PFSK-1 (cell line): ENCODE data around the gene FBXL19.
A peak's percentile ranks its signal among the peaks of the same experiment; 100 is the strongest.

Experiments
- FOXP2 ChIP-seq: optimal IDR thresholded peaks from 2 replicates; pipeline ENCODE3; 2011; ENCODE audit warnings: borderline replicate concordance, control low read depth, inconsistent platforms; ENCODE audit not compliant: insufficient read depth; ENCODE audit errors: extremely low read length, extremely low read depth
- POLR2AphosphoS5 ChIP-seq: IDR thresholded peaks from 2 replicates; pipeline ENCODE4 v1.6.1; 2012; ENCODE audit warnings: low read depth, mild to moderate bottlenecking, control low read depth, low read length, moderate library complexity
- SIN3A ChIP-seq: IDR thresholded peaks from 2 replicates; pipeline ENCODE4 v1.6.1; 2012; ENCODE audit warnings: mild to moderate bottlenecking, low read length, moderate library complexity, borderline replicate concordance; ENCODE audit not compliant: insufficient read depth
- TAF1 ChIP-seq: IDR thresholded peaks from 2 replicates; pipeline ENCODE4 v1.6.1; 2012; ENCODE audit warnings: low read length, control low read depth, borderline replicate concordance; ENCODE audit not compliant: insufficient read depth
- TF ChIP-seq, protein P1 (sequence below), 2 experiments: IDR thresholded peaks; 2 replicates each; pipeline versions ENCODE4 v1.6.1 to v1.8.0; 2011 to 2012; ENCODE audit warnings: low read depth in 2 of 2, low read length in 2 of 2, control low read depth in 1 of 2, inconsistent platforms in 1 of 2, mild to moderate bottlenecking in 1 of 2, moderate library complexity in 1 of 2; ENCODE audit not compliant: insufficient read depth in 1 of 2

FBXL19 gene

DNA sequence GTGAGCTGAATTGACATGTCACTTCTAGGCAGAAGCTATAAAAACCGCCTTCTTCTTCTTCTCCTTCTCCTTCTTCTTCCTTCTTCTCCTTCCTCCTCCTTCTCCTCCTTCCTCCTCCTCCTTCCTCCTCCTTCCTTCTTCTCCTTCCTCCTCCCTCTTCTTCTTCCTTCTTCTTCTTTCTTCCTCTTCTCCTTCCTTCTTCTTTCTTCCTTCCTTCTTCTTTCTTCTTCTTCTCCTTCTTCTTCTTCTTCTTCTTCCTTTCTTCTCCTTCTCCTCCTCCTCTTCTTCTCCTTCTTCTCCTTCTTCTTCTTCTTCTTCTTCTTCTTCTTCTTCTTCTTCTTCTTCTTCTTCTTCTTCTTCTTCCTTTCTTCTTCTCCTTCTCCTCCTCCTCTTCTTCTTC is 4.8 kb upstream of the FBXL19 start:
- TF ChIP-seq TAF1 (no peak), SIN3A (no peak), POLR2AphosphoS5 (no peak), FOXP2 (no peak)
- TF ChIP-seq, protein P1, sequence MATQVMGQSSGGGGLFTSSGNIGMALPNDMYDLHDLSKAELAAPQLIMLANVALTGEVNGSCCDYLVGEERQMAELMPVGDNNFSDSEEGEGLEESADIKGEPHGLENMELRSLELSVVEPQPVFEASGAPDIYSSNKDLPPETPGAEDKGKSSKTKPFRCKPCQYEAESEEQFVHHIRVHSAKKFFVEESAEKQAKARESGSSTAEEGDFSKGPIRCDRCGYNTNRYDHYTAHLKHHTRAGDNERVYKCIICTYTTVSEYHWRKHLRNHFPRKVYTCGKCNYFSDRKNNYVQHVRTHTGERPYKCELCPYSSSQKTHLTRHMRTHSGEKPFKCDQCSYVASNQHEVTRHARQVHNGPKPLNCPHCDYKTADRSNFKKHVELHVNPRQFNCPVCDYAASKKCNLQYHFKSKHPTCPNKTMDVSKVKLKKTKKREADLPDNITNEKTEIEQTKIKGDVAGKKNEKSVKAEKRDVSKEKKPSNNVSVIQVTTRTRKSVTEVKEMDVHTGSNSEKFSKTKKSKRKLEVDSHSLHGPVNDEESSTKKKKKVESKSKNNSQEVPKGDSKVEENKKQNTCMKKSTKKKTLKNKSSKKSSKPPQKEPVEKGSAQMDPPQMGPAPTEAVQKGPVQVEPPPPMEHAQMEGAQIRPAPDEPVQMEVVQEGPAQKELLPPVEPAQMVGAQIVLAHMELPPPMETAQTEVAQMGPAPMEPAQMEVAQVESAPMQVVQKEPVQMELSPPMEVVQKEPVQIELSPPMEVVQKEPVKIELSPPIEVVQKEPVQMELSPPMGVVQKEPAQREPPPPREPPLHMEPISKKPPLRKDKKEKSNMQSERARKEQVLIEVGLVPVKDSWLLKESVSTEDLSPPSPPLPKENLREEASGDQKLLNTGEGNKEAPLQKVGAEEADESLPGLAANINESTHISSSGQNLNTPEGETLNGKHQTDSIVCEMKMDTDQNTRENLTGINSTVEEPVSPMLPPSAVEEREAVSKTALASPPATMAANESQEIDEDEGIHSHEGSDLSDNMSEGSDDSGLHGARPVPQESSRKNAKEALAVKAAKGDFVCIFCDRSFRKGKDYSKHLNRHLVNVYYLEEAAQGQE (IDR thresholded peaks at IDR 0.05; ENCODE audit: insufficient read depth in 1 of 2, low read depth in 2 of 2, low read length in 2 of 2) = no peak

DNA sequence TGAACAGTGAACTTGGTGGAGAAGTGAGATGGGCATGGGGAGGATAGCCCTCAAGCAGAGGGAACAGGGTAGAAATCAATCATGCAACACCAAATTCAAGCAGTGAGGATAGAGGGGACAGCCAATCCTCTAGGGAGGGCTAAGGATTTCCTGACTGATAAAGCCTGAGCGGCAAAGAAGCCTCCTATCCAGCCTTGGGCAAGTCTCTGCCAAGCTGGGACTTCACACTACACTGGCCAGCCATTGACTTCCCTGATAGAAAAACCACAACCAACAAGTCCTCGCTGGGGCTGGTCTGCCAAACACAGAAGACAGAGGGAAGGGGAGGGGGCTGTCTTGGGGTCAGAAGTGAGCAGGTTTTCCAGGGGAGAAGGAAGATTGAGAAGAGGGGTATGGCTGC is 2.5 kb upstream of the FBXL19 start:
- TF ChIP-seq POLR2AphosphoS5 = no peak
- TF ChIP-seq TAF1 = no peak
- TF ChIP-seq, protein P1 (IDR thresholded peaks at IDR 0.05; ENCODE audit: insufficient read depth in 1 of 2, low read depth in 2 of 2, low read length in 2 of 2) = no peak
- no peak for TF ChIP-seq FOXP2
- TF ChIP-seq SIN3A = no peak

DNA sequence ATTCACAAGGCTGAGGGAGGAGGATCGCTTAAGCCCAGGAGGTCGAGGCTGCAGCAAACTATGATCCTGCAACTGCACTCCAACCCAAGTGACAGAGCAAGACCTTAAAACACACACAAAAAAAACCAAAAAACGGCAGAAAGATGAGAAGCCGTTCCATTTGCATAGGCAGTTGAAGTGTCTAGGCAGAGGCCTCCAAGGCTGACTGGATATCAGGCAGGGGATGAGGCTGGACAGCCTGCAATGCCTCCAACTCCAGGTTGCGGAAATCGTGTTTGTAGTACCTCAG is 2.0 kb upstream of the FBXL19 start:
- TF ChIP-seq SIN3A (no peak), POLR2AphosphoS5 (no peak), FOXP2 (no peak), TAF1 (no peak)
- TF ChIP-seq, protein P1 (IDR thresholded peaks at IDR 0.05; ENCODE audit: insufficient read depth in 1 of 2, low read depth in 2 of 2, low read length in 2 of 2) = 0 out of 4 replicates have a peak, but pooled peaks of 1 of the 2 experiments have one; percentile 38

DNA sequence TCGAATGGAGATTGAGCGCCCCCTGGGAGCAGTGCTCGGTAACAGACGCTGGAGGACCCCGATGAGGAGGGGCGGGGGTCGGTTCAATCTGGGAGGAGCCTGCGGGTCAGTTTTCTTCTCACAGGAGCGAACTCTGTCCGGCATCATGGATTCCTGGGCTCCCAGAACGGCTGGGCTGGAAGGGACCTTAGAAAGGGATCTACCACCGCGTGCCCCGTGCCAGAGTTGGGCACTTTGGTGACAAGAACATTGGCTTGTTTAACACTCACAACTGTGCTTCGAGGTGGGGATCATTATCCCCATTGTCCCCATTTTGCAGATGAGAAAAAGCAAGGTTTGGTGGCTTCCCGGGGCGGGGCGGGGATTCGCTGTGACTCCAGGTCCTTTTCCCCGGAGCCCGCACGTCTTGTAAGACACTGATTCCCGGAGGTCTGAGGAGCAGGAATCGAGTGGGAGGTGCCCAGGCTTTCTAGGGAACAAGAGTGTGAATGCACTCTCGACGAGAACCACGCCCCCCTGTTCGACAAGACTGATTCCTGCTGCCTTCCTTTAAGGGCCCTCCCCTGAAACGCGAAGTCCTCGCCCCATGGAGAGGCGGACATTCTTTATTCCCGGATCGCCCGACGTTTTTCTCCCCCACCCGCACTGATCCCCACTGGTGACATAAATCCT is 1.5 kb upstream of the FBXL19 start:
- TF ChIP-seq POLR2AphosphoS5 (peak; percentile 57; the same call in 1 of the 2 replicates), SIN3A (0 out of 2 replicates have a peak, but pooled peaks have one; percentile 14)
- TF ChIP-seq, protein P1 (IDR thresholded peaks at IDR 0.05; ENCODE audit: insufficient read depth in 1 of 2, low read depth in 2 of 2, low read length in 2 of 2) = no peak

DNA sequence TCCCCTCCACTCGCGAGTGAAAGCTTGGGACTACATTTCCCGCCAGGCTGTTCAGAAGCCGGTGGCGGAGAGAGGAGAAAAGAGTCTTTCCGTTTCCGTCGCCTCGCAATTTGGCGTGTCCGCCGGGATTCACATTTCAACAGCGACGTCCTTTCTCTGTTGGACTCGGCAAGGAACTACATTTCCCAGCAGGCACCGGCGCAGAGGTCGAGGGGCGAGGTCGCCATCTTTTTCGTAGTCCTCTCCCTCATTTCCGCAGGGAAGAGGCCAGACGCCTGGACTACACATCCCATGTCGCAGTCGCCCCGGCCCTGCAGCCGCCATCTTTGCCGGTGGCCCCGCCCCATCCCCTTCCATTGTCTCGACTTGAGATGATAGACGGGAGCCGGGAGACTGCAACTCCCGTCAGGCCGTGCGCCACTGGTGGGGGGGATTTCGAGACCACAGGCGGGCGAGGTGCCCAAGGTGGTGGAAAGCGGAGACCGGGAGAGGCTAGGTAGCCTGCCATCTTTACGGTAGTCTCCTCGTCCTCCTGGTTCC is 882 bp upstream of the FBXL19 start:
- TF ChIP-seq SIN3A = no peak
- TF ChIP-seq, protein P1 (IDR thresholded peaks at IDR 0.05; ENCODE audit: insufficient read depth in 1 of 2, low read depth in 2 of 2, low read length in 2 of 2) = no peak
- TF ChIP-seq FOXP2 = no peak
- TF ChIP-seq POLR2AphosphoS5 = no peak
- TF ChIP-seq TAF1 = no peak
